GM12864 (cell line): ENCODE data around the gene TMEM106C.

ENCODE experiments used
- DNase-seq: peaks from one replicate; pipeline ENCODE4 v3.0.0-alpha.2; 2011; ENCODE audit warnings: low read depth
- H3K4me3 ChIP-seq: 2 replicates; pipeline ENCODE4 v1.5.1; 2011; ENCODE audit warnings: mild to moderate bottlenecking, low read depth, low read length, control low read depth
- CTCF ChIP-seq: IDR thresholded peaks from 2 replicates; pipeline ENCODE4 v1.5.1; 2011; ENCODE audit warnings: low read depth, mild to moderate bottlenecking, moderate library complexity, low read length, control low read depth, inconsistent platforms; ENCODE audit errors: missing control alignments

The TMEM106C gene

DNA sequence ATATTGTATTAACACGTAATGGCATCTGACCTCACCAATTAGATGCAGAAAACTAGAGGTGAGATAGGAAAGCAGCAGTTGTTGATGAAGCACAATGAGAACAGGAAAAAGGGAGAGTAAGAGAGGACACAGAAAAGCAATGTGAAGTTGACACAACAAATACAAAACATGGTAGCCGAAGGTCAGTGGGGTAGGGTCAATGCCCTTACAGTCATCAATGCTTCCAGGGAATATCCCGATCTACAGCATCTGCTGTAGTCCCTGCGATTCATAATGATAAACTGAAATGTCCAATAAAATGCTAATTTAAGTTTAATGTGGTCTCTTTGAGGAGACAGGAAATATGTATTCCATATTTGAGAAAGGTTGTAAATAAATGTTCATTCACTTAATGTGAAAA lies 43.8 kb downstream of the TMEM106C start:
- no peak for TF ChIP-seq CTCF
- no peak for DNase-seq
- H3K4me3 ChIP-seq, result no peak overlapping the region

- no peak for DNase-seq
These were observed 45.0 kb downstream of the TMEM106C start for GRCh38 chr12:48008349-48008748.

DNA sequence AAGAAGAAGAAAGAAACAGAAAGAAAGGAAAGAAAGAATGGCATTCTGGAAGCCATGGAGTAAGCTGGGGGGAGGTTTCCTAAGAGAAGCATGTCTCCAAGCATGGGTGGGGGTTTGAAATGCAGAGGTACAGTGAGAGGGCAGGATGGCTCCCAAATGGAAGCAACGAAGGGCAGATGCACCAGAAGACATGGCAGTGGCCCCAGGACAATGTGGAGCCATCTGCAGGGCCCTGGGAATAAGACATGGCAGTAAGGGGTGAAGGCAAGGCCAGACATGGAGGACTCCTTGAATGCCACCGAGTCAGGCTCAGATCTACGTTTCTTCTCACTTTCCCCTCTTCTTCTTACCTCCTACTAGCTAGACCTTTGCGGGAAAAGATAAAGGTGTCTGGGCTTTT lies 45.6 kb downstream of the TMEM106C start:
- H3K4me3 ChIP-seq, result no peak overlapping the region
- no peak for TF ChIP-seq CTCF
- no peak for DNase-seq

More at GRCh38 chr12:48008349-48008748, 45.0 kb downstream of the TMEM106C start:
- TF ChIP-seq CTCF, result no peak
- H3K4me3 ChIP-seq, result no peak overlapping the region

DNA sequence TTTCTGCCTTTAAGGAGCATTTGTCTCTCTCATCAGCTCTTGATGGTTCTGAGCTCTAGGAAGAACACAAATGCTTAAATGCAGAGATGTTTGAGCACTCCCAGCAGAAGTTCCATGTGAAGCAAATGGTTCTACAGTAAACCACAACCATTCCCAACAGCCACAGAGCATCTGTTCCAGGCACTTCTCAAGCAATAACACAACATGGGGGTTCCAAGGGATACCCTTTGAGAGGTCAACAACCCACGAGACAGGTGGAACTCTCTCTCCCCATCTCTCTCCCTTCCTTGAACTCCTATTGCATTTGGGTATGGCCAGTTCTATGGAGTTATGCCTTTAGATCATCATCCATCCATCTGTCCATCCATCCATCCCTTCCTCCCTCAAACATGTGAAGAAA lies 46.1 kb downstream of the TMEM106C start:
- TF ChIP-seq CTCF, result no peak
- DNase-seq, result no peak
- no peak overlapping the region for H3K4me3 ChIP-seq

GRCh38 chr12:48010366-48010970 lies 47.1 kb downstream of the TMEM106C start:
- DNase-seq, result no peak
- no peak overlapping the region for H3K4me3 ChIP-seq
- TF ChIP-seq CTCF, result no peak

GRCh38 chr12:48012070-48012469 lies 48.7 kb downstream of the TMEM106C start:
- H3K4me3 ChIP-seq, result no peak overlapping the region
- DNase-seq, result no peak
- no peak for TF ChIP-seq CTCF

DNA sequence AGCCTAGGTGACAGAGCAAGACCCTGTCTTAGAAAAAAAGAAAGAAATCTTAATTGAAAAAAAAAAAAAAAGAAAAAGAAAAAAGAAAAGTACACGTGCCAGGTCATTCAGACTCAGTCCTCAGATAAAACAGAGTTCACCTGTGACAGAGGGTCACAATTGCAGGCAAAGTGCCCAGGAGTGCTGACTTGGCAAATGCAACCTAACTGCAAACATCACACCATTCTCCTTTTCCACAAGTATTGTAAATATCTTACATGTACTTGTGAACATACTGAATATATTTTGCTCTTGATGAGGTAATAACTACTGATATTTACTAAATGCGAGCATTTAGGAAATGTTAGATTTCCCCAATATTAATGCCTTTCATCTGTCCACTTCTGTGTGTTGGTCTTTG lies 49.9 kb downstream of the TMEM106C start:
- no peak for TF ChIP-seq CTCF

More for the DNA sequence above, 49.9 kb downstream of the TMEM106C start:
- H3K4me3 ChIP-seq, result no peak overlapping the region
- DNase-seq, result no peak
